IMR-90 (cell line): ENCODE results near the gene HPSE.

ENCODE experiments used
- BHLHE40 ChIP-seq: fragments of 150-350 bp; IDR thresholded peaks from 2 replicates; pipeline ENCODE4 v1.6.1; 2016; ENCODE audit warnings: mild to moderate bottlenecking, low read depth, low read length
- CEBPB ChIP-seq: IDR thresholded peaks from 2 replicates; pipeline ENCODE4 v1.6.1; 2012; ENCODE audit warnings: low read depth, low read length, improper control_type of control experiment
- CHD1 ChIP-seq: IDR thresholded peaks from 2 replicates; pipeline ENCODE4 v1.6.1; 2012; ENCODE audit warnings: low read depth, low read length, improper control_type of control experiment
- CTCF ChIP-seq: conservative IDR thresholded peaks from 2 replicates; pipeline ENCODE4 v1.5.1; 2012; ENCODE audit warnings: mild to moderate bottlenecking, low read depth, low read length, improper control_type of control experiment
- ELK1 ChIP-seq: fragments of 150-350 bp; IDR thresholded peaks from 2 replicates; pipeline ENCODE4 v1.6.1; 2016; ENCODE audit warnings: low read depth, mild to moderate bottlenecking, low read length, moderate library complexity, borderline replicate concordance
- FOS ChIP-seq: fragments of 150-350 bp; IDR thresholded peaks from 2 replicates; pipeline ENCODE4 v1.6.1; 2016; ENCODE audit warnings: low read depth, low read length
- MAFK ChIP-seq: IDR thresholded peaks from 2 replicates; pipeline ENCODE4 v1.6.1; 2012; ENCODE audit warnings: low read depth, low read length, improper control_type of control experiment
- MAZ ChIP-seq: IDR thresholded peaks from 2 replicates; pipeline ENCODE4 v1.6.1; 2012; ENCODE audit warnings: low read depth, mild to moderate bottlenecking, low read length, improper control_type of control experiment, moderate library complexity, borderline replicate concordance
- NFE2L2 ChIP-seq: fragments of 150-350 bp; IDR thresholded peaks from 2 replicates; pipeline ENCODE4 v1.6.1; 2016; ENCODE audit warnings: low read depth, mild to moderate bottlenecking, low read length
- POLR2A ChIP-seq: IDR thresholded peaks from 2 replicates; pipeline ENCODE4 v1.6.1; 2012; ENCODE audit warnings: mild to moderate bottlenecking, low read depth, low read length
- RAD21 ChIP-seq: IDR thresholded peaks from 2 replicates; pipeline ENCODE4 v1.6.1; 2012; ENCODE audit warnings: low read length, improper control_type of control experiment
- RCOR1 ChIP-seq: IDR thresholded peaks from 2 replicates; pipeline ENCODE4 v1.6.1; 2012; ENCODE audit warnings: mild to moderate bottlenecking, low read length, improper control_type of control experiment; ENCODE audit not compliant: insufficient replicate concordance
- RFX5 ChIP-seq: IDR thresholded peaks from 2 replicates; pipeline ENCODE4 v1.8.0; 2012; ENCODE audit warnings: low read depth, mild to moderate bottlenecking, low read length, moderate library complexity
- SMC3 ChIP-seq: fragments of 150-350 bp; IDR thresholded peaks from 2 replicates; pipeline ENCODE4 v1.6.1; 2016; ENCODE audit warnings: low read depth, mild to moderate bottlenecking, antibody characterized with exemption, low read length, moderate library complexity

GRCh38 chr4:83340692-83341343 lies 6.2 kb upstream of the HPSE start:
- no peak for TF ChIP-seq CTCF
- no peak for TF ChIP-seq POLR2A
- TF ChIP-seq SMC3 = no peak
- no peak for TF ChIP-seq ELK1
- no peak for TF ChIP-seq CEBPB
- no peak for TF ChIP-seq CHD1
- TF ChIP-seq RCOR1 = no peak
- no peak for TF ChIP-seq MAZ
- no peak for TF ChIP-seq BHLHE40
- no peak for TF ChIP-seq FOS
- TF ChIP-seq MAFK = no peak
- no peak for TF ChIP-seq RFX5
- TF ChIP-seq RAD21 = no peak
- TF ChIP-seq NFE2L2 = no peak
